H1 (cell line): ENCODE measurements around the gene PGM2L1. TPM values are rescaled to one million over a fixed set of nuclear protein-coding genes. Genes with fewer than 3 reads are reported as not detected.

Experiments
- CTCF ChIA-PET: fragments of 300-600 bp; sonication (Branson Sonifier 250); formaldehyde crosslinking; loops from one replicate; lab custom pipeline; 2021; ENCODE audit not compliant: partially characterized antibody; lab: Charles Lee
- POLR2A ChIA-PET: fragments of 300-600 bp; sonication (Branson Sonifier 250); formaldehyde crosslinking; loops from one replicate; lab custom pipeline; 2021; ENCODE audit warnings: inconsistent platforms; ENCODE audit not compliant: partially characterized antibody; lab: Charles Lee
- DNase-seq, 2 experiments: peaks; one replicate each; pipeline versions ENCODE4 v3.0.0 to v3.0.0-alpha.2; 2010 to 2022; ENCODE audit warnings: low spot score in 2 of 2, low read depth in 1 of 2, mixed read lengths in 1 of 2
- FAIRE-seq: peaks from 2 replicates; lab custom pipeline; 2011; peaks lifted over from hg19 to GRCh38; lab: Jason Lieb, UNC
- H2AFZ ChIP-seq: 2 replicates; pipeline ENCODE4 v1.8.1; 2012; ENCODE audit warnings: low read length, inconsistent platforms
- H2AK5ac ChIP-seq: 2 replicates; pipeline ENCODE4 v1.6.1; 2013; ENCODE audit warnings: low read depth, low read length
- H2BK120ac ChIP-seq: replicated peaks from 2 replicates; pipeline ENCODE3; 2013; ENCODE audit warnings: low read depth, low read length, inconsistent platforms
- H2BK12ac ChIP-seq: 2 replicates; pipeline ENCODE4 v1.6.1; 2013; ENCODE audit warnings: low read depth, low read length
- H2BK15ac ChIP-seq: 2 replicates; pipeline ENCODE4 v1.6.1; 2013; ENCODE audit warnings: low read length
- H2BK20ac ChIP-seq: 2 replicates; pipeline ENCODE4 v1.6.1; 2013; ENCODE audit warnings: low read length
- H2BK5ac ChIP-seq: 2 replicates; pipeline ENCODE4 v1.6.1; 2013; ENCODE audit warnings: low read depth, low read length
- H3K14ac ChIP-seq: 2 replicates; pipeline ENCODE4 v1.6.1; 2013; ENCODE audit warnings: inconsistent platforms; ENCODE audit not compliant: insufficient read length
- H3K18ac ChIP-seq: 2 replicates; pipeline ENCODE4 v1.6.1; 2013; ENCODE audit warnings: low read length; ENCODE audit errors: extremely low read depth
- H3K23ac ChIP-seq: 2 replicates; pipeline ENCODE4 v1.6.1; 2013; ENCODE audit warnings: inconsistent platforms; ENCODE audit not compliant: insufficient read length
- H3K23me2 ChIP-seq: 2 replicates; pipeline ENCODE4 v1.6.1; 2013; ENCODE audit warnings: low read depth, low read length
- H3K27ac ChIP-seq: 2 replicates; pipeline ENCODE4 v1.6.1; 2011; ENCODE audit warnings: low read depth, low read length, inconsistent platforms
- H3K27me3 ChIP-seq, 4 experiments: replicated peaks in 1 of 4; 1 replicate in 1 of 4; 2 replicates in 3 of 4; pipeline versions ENCODE4 v1.6.1 to v1.8.1; 2011 to 2013; ENCODE audit warnings: low read length in 3 of 4, mild to moderate bottlenecking in 3 of 4, inconsistent platforms in 2 of 4, mixed read lengths in 2 of 4, moderate library complexity in 1 of 4; ENCODE audit not compliant: control insufficient read depth in 3 of 4, insufficient read depth in 3 of 4; ENCODE audit errors: extremely low read depth in 1 of 4
- H3K36me3 ChIP-seq, 4 experiments: 2 replicates each; pipeline versions ENCODE4 v1.6.1 to v1.8.1; 2011 to 2013; ENCODE audit warnings: mild to moderate bottlenecking in 4 of 4, low read length in 3 of 4, moderate library complexity in 2 of 4, control low read depth in 1 of 4, inconsistent platforms in 1 of 4; ENCODE audit not compliant: insufficient read depth in 4 of 4, control insufficient read depth in 2 of 4
- H3K4ac ChIP-seq: replicated peaks from 2 replicates; pipeline ENCODE3; 2013; ENCODE audit warnings: low read length, low read depth, mixed read lengths, inconsistent platforms; ENCODE audit not compliant: insufficient read length
- H3K4me1 ChIP-seq, 4 experiments: replicated peaks in 1 of 4; 1 replicate in 1 of 4; 2 replicates in 3 of 4; pipeline versions ENCODE4 v1.6.1 to v1.8.1; 2011 to 2013; ENCODE audit warnings: low read length in 3 of 4, inconsistent platforms in 2 of 4, mixed read lengths in 1 of 4; ENCODE audit not compliant: insufficient read depth in 4 of 4, control insufficient read depth in 3 of 4
- H3K4me2 ChIP-seq, 2 experiments: 2 replicates each; pipeline versions ENCODE4 v1.6.1 to v1.8.1; 2011 to 2013; ENCODE audit warnings: low read depth in 2 of 2, low read length in 2 of 2, control low read depth in 1 of 2, inconsistent platforms in 1 of 2, mild to moderate bottlenecking in 1 of 2; ENCODE audit not compliant: insufficient read depth in 1 of 2
- H3K4me3 ChIP-seq, 4 experiments: fragments of 200-600, 300-600 bp in 1 of 4; sonication (generic), shearing (Covaris generic), sonication (Bioruptor Twin) in 1 of 4; 2 replicates each; pipeline versions ENCODE4 v1.5.1 to v1.8.1; 2011 to 2016; ENCODE audit warnings: low read length in 4 of 4, low read depth in 3 of 4, control low read depth in 2 of 4, inconsistent platforms in 2 of 4, mild to moderate bottlenecking in 2 of 4, mixed read lengths in 1 of 4, moderate library complexity in 1 of 4; ENCODE audit not compliant: insufficient read depth in 2 of 4; ENCODE audit errors: extremely low read depth in 1 of 4
- H3K56ac ChIP-seq: replicated peaks from 2 replicates; pipeline ENCODE3; 2013; ENCODE audit warnings: low read depth, mild to moderate bottlenecking, mixed read lengths, low read length, inconsistent platforms; ENCODE audit not compliant: insufficient read length
- H3K79me1 ChIP-seq: 2 replicates; pipeline ENCODE4 v1.6.1; 2013; ENCODE audit warnings: low read depth, low read length, control low read depth
- H3K79me2 ChIP-seq, 2 experiments: 2 replicates each; pipeline versions ENCODE4 v1.6.1 to v1.8.1; 2012 to 2013; ENCODE audit warnings: low read length in 2 of 2, mild to moderate bottlenecking in 2 of 2, inconsistent platforms in 1 of 2; ENCODE audit not compliant: insufficient read depth in 2 of 2, control insufficient read depth in 1 of 2
- H3K9ac ChIP-seq, 4 experiments: replicated peaks in 1 of 4; 1 replicate in 1 of 4; 2 replicates in 3 of 4; pipeline versions ENCODE4 v1.6.1 to v1.8.1; 2011 to 2013; ENCODE audit warnings: low read depth in 3 of 4, low read length in 3 of 4, control low read depth in 2 of 4, mild to moderate bottlenecking in 2 of 4, moderate library complexity in 2 of 4, inconsistent platforms in 1 of 4; ENCODE audit errors: extremely low read depth in 1 of 4
- H3K9me3 ChIP-seq, 2 experiments: 2 replicates each; pipeline versions ENCODE4 v1.6.1 to v1.8.1; 2012 to 2013; ENCODE audit warnings: mild to moderate bottlenecking in 2 of 2, moderate library complexity in 2 of 2, control low read depth in 1 of 2, inconsistent platforms in 1 of 2, low read depth in 1 of 2, low read length in 1 of 2, mixed read lengths in 1 of 2; ENCODE audit not compliant: insufficient read depth in 2 of 2
- H4K20me1 ChIP-seq, 2 experiments: replicated peaks in 1 of 2; 2 replicates each; pipeline versions ENCODE3 to v1.8.1; 2011 to 2013; ENCODE audit warnings: inconsistent platforms in 2 of 2, low read length in 2 of 2, mild to moderate bottlenecking in 1 of 2; ENCODE audit not compliant: insufficient read depth in 2 of 2, control insufficient read depth in 1 of 2
- H4K5ac ChIP-seq: 2 replicates; pipeline ENCODE4 v1.6.1; 2013; ENCODE audit warnings: low read length, low read depth, mixed read lengths, inconsistent platforms; ENCODE audit not compliant: insufficient read length
- H4K8ac ChIP-seq: 2 replicates; pipeline ENCODE4 v1.8.0; 2013; ENCODE audit warnings: mild to moderate bottlenecking, moderate library complexity, low read length, inconsistent platforms; ENCODE audit not compliant: insufficient read depth; ENCODE audit errors: extremely low read depth
- H4K91ac ChIP-seq: replicated peaks from 2 replicates; pipeline ENCODE3; 2013; ENCODE audit warnings: low read length, mixed read lengths, inconsistent platforms; ENCODE audit not compliant: insufficient read length
- ATF2 ChIP-seq: IDR thresholded peaks from 2 replicates; pipeline ENCODE4 v1.6.1; 2012; ENCODE audit warnings: low read length, inconsistent platforms
- BCL11A ChIP-seq, 2 experiments: IDR thresholded peaks; one replicate each; pipeline ENCODE4 v1.6.1; 2011; ENCODE audit warnings: low read depth in 2 of 2, low read length in 2 of 2, mild to moderate bottlenecking in 2 of 2
- BRCA1 ChIP-seq: IDR thresholded peaks from 2 replicates; pipeline ENCODE4 v1.6.1; 2012; ENCODE audit warnings: low read depth, low read length, improper control_type of control experiment
- CBX5 ChIP-seq: fragments of 300-800, 300-1000 bp; sonication (generic); IDR thresholded peaks from 2 replicates; pipeline ENCODE4 v1.7.1; 2016; ENCODE audit warnings: antibody characterized with exemption, low read length, low read depth
- EP300 ChIP-seq, 2 experiments: IDR thresholded peaks; 1 replicate in 1 of 2; 2 replicates in 1 of 2; pipeline ENCODE4 v1.6.1; 2011 to 2012; ENCODE audit warnings: low read depth in 2 of 2, low read length in 2 of 2, mild to moderate bottlenecking in 2 of 2, borderline replicate concordance in 1 of 2, inconsistent platforms in 1 of 2, moderate library complexity in 1 of 2
- KDM1A ChIP-seq: fragments of 200-600, 300-600 bp; sonication (generic); IDR thresholded peaks from 2 replicates; pipeline ENCODE4 v1.7.1; 2016; ENCODE audit warnings: mild to moderate bottlenecking, low read length, borderline replicate concordance
- MAFK ChIP-seq: IDR thresholded peaks from 2 replicates; pipeline ENCODE4 v1.6.1; 2012; ENCODE audit warnings: low read depth, mild to moderate bottlenecking, improper control_type of control experiment, low read length
- RBBP5 ChIP-seq: IDR thresholded peaks from 2 replicates; pipeline ENCODE4 v1.7.1; 2012; ENCODE audit warnings: low read depth, mild to moderate bottlenecking, inconsistent platforms, low read length, moderate library complexity, borderline replicate concordance
- SP2 ChIP-seq: IDR thresholded peaks from 2 replicates; pipeline ENCODE4 v1.6.1; 2012; ENCODE audit warnings: mild to moderate bottlenecking, low read length, inconsistent platforms
- TCF12 ChIP-seq: IDR thresholded peaks from 2 replicates; pipeline ENCODE4 v1.6.1; 2011; ENCODE audit warnings: low read depth, mild to moderate bottlenecking, low read length
- USF2 ChIP-seq: IDR thresholded peaks from 2 replicates; pipeline ENCODE4 v1.6.1; 2011; ENCODE audit warnings: low read length, improper control_type of control experiment
- WGBS, 2 experiments: shearing (Covaris generic) in 1 of 2; methylation state at CpG; one replicate each; pipeline versions ENCODE4 v1.1.6 to v1.1.7; 2013 to 2015; ENCODE audit warnings: low lambda C conversion rate in 2 of 2, mixed read lengths in 2 of 2, inconsistent platforms in 1 of 2, low coverage in 1 of 2, missing lambda C conversion rate in 1 of 2; ENCODE audit not compliant: insufficient replicate concordance in 2 of 2, insufficient coverage in 1 of 2, insufficient read length in 1 of 2; ENCODE audit errors: extremely low coverage in 1 of 2, missing lambda C conversion rate in 1 of 2; 5-methylcytosine and 5-hydroxymethylcytosine counted together
- polyA plus RNA-seq, 7 experiments: library from polyadenylated mRNA; depleted of rRNA in 3 of 7; stranded (reverse) in 5 of 7; unstranded in 2 of 7; fragments of >200 nt in 5 of 7; fragments of 200-250 nt in 2 of 7; gene quantifications; 1 replicate in 5 of 7; 2 replicates in 1 of 7; 4 replicates in 1 of 7; pipeline versions ENCODE4 v1.2.1 to v1.2.3, GENCODE V29; 2011 to 2013; ENCODE audit warnings: missing spikeins in 2 of 7, mixed read lengths in 2 of 7
- total RNA-seq: library from RNA; stranded (reverse); fragmentation: NEBNext Ultra II Directional; extraction: Animal tissue kit (Norgen Biotek cat#: 25700); gene quantifications from 2 replicates; pipeline ENCODE4 v1.2.1, GENCODE V29; 2021

The PGM2L1 gene
- total and polyA plus RNA-seq, 2 of the 8 experiments (the other 6 are each of a cell fraction or from before 2014, with no cell fraction given): 5.0 to 42.7 TPM

GRCh38 chr11:74354036-74354435 lies 44.2 kb downstream of the PGM2L1 start:
- Histone ChIP-seq H2BK20ac (no peak overlapping the region), H2BK5ac (no peak overlapping the region), H4K20me1 (no peaks in the 10 kb centered on the region), H2BK120ac (no peak overlapping the region), H3K4me3 (no peak overlapping the region), H3K79me1 (no peaks in the 10 kb centered on the region), H3K14ac (no peak overlapping the region), H3K9ac (no peak overlapping the region), H2BK15ac (no peak overlapping the region), H2AFZ (no peak overlapping the region), H3K23me2 (no peaks in the 10 kb centered on the region), H3K9me3 (no peaks in the 10 kb centered on the region), H3K36me3 (peaks cover 0 to 3% (median under 1%) of the 10 kb centered on the region in 4 experiments; a peak in 2 of 8 replicates), H3K56ac (no peak overlapping the region), H3K23ac (no peak overlapping the region), H3K27ac (no peak overlapping the region), H3K4me1 (no peaks in the 10 kb centered on the region), H3K4ac (no peak overlapping the region), H2BK12ac (no peak overlapping the region), H3K4me2 (no peak overlapping the region), H4K91ac (no peak overlapping the region), H4K5ac (no peak overlapping the region), H2AK5ac (no peak overlapping the region), H4K8ac (no peak overlapping the region), H3K79me2 (no peaks in the 10 kb centered on the region), H3K27me3 (no peaks in the 10 kb centered on the region), H3K18ac (no peak overlapping the region)
- FAIRE-seq (no peak), DNase-seq (no peak)
- WGBS, 2 experiments: 61% methylated on average over 3 of the region's 3 CpGs; no CpG with 5 or more reads in 1 of the 2 experiments
- ChIA-PET CTCF (interaction anchor here (1.0 to 1.1 kb wide), 2 partner anchors 10 to 96 kb away, joined by 3 to 4 read pairs; no protein-coding TSS in a partner anchor), POLR2A (interaction anchor here (0.5 kb wide), 1 partner anchor 60 kb away, joined by 3 read pairs; no protein-coding TSS in a partner anchor)
- TF ChIP-seq KDM1A (no peak), RBBP5 (no peak), CBX5 (no peak), BRCA1 (no peak), MAFK (no peak), ATF2 (no peak), SP2 (no peak), BCL11A (IDR thresholded peaks at IDR 0.05; ENCODE audit: low read depth in 2 of 2, low read length in 2 of 2) (no peak), TCF12 (no peak), USF2 (no peak), EP300 (IDR thresholded peaks at IDR 0.05; ENCODE audit: borderline replicate concordance in 1 of 2, low read depth in 2 of 2, low read length in 2 of 2) (no peak)
